Lung (tissue), 12 donors: ENCODE data around the gene ATP2B3. TPM values are rescaled to one million over a fixed set of nuclear protein-coding genes. Genes with fewer than 3 reads are reported as not detected.

Experiments
- ATAC-seq: fragments of 200-7000 bp; cut with Tn5 transposase; one replicate; pipeline ENCODE4 v1.9.1; 2020; ENCODE audit warnings: moderate number of reproducible peaks; ENCODE audit not compliant: insufficient read depth, low FRiP score
- DNase-seq, 3 donors: peaks; one replicate each; pipeline ENCODE4 v3.0.0-alpha.2; 2013 to 2017
- H3K27ac ChIP-seq, 2 donors: one replicate each; pipeline ENCODE4 v1.5.1; 2013; ENCODE audit warnings: mild to moderate bottlenecking in 2 of 2, moderate library complexity in 2 of 2, control low read depth in 1 of 2, inconsistent platforms in 1 of 2, low read depth in 1 of 2, low read length in 1 of 2
- H3K27me3 ChIP-seq, 3 donors: one replicate each; pipeline ENCODE4 v1.5.1; 2013; ENCODE audit warnings: low read length in 2 of 3; ENCODE audit not compliant: control insufficient read depth in 3 of 3, insufficient read depth in 3 of 3
- H3K36me3 ChIP-seq, 4 donors: one replicate each; pipeline ENCODE4 v1.5.1; 2013; ENCODE audit warnings: low read length in 4 of 4, mild to moderate bottlenecking in 1 of 4, moderate library complexity in 1 of 4; ENCODE audit not compliant: control insufficient read depth in 4 of 4, insufficient read depth in 4 of 4
- H3K4me1 ChIP-seq, 5 donors: one replicate each; pipeline ENCODE4 v1.5.1; 2013; ENCODE audit warnings: low read length in 5 of 5, mild to moderate bottlenecking in 2 of 5, moderate library complexity in 1 of 5; ENCODE audit not compliant: control insufficient read depth in 5 of 5, insufficient read depth in 5 of 5
- H3K4me3 ChIP-seq: one replicate; pipeline ENCODE4 v1.5.1; 2013; ENCODE audit warnings: mild to moderate bottlenecking, control low read depth, moderate library complexity
- H3K9ac ChIP-seq, 2 donors: one replicate each; pipeline ENCODE4 v1.5.1; 2013; ENCODE audit warnings: low read length in 2 of 2, control low read depth in 1 of 2; ENCODE audit not compliant: insufficient read depth in 1 of 2
- H3K9me3 ChIP-seq, 4 donors: one replicate each; pipeline ENCODE4 v1.5.1; 2013; ENCODE audit warnings: low read length in 3 of 4, mild to moderate bottlenecking in 1 of 4, moderate library complexity in 1 of 4; ENCODE audit not compliant: control insufficient read depth in 4 of 4, insufficient read depth in 3 of 4
- CTCF ChIP-seq: IDR thresholded peaks from 2 replicates; pipeline ENCODE4 v1.5.1; 2012; ENCODE audit warnings: mild to moderate bottlenecking; ENCODE audit errors: control extremely low read depth, extremely low read depth
- WGBS, 2 donors: extraction: QIAGEN DNeasy Blood & Tissue Kit; methylation state at CpG; one replicate each; pipeline ENCODE4 v1.1.7; 2013; 5-methylcytosine and 5-hydroxymethylcytosine counted together
- polyA plus RNA-seq, 2 donors: library from polyadenylated mRNA; stranded (reverse); fragments of 200-250 nt; gene quantifications; one replicate each; pipeline ENCODE4 v1.2.1, GENCODE V29; 2013
- total RNA-seq, 2 donors: library from RNA; depleted of rRNA in 1 of 2; stranded (reverse); fragments of >200 nt in 1 of 2; gene quantifications; one replicate each; pipeline ENCODE4 v1.2.1, GENCODE V29; 2014 to 2021
- donor health status: control.
- donor health status: control.
- donor health status: Bipolar disorder and iron deficiency.
- donor health status: healthy.
- donor health status: DM: yes; HTN: yes; CAD: no.

ATP2B3 gene
- total and polyA plus RNA-seq, 4 donors, result 0.21 to 0.54 TPM; not detected in 2

GRCh38 chrX:153537526-153538295 is 20.3 kb downstream of the ATP2B3 start:
- H3K4me1 ChIP-seq, result no peaks in the 10 kb centered on the region
- peaks cover 0 to 5% (median 0%) of the 10 kb centered on the region in 3 donors for H3K27me3 ChIP-seq
- H3K27ac ChIP-seq, result no peak overlapping the region
- DNase-seq (no peak), ATAC-seq (no peak)
- no peak overlapping the region for H3K9ac ChIP-seq
- WGBS, 2 donors, result 71 to 72% methylated on average over 12 to 26 of the region's 26 CpGs
- H3K36me3 ChIP-seq, result no peaks in the 10 kb centered on the region
- peaks cover 0 to 2% (median 0%) of the 10 kb centered on the region in 4 donors for H3K9me3 ChIP-seq
- no peak for TF ChIP-seq CTCF
- H3K4me3 ChIP-seq, result no peak overlapping the region

- no peak for TF ChIP-seq CTCF
- 73 to 77% methylated on average over 13 to 17 of the region's 17 CpGs for WGBS, 2 donors
- H3K36me3 ChIP-seq, result no peaks in the 10 kb centered on the region
- ATAC-seq, result no peak
- no peak overlapping the region for H3K4me3 ChIP-seq
- peaks cover 0 to 2% (median 0%) of the 10 kb centered on the region in 4 donors for H3K9me3 ChIP-seq
- DNase-seq, result no peak
- H3K9ac ChIP-seq, result no peak overlapping the region
- peaks cover 0 to 5% (median 0%) of the 10 kb centered on the region in 3 donors for H3K27me3 ChIP-seq
- H3K27ac ChIP-seq, result no peak overlapping the region
- no peaks in the 10 kb centered on the region for H3K4me1 ChIP-seq
Measured at GRCh38 chrX:153538424-153538823, 21.0 kb downstream of the ATP2B3 start.

GRCh38 chrX:153539171-153539978 is 21.9 kb downstream of the ATP2B3 start:
- H3K9me3 ChIP-seq, result peaks cover 0 to 2% (median 0%) of the 10 kb centered on the region in 4 donors
- H3K36me3 ChIP-seq, result no peaks in the 10 kb centered on the region
- ATAC-seq (peak; percentile 78), DNase-seq (peak; percentile 41 to 70 (median 57))
- peak; percentile 64 for TF ChIP-seq CTCF
- H3K4me3 ChIP-seq, result no peak overlapping the region
- no peak overlapping the region for H3K9ac ChIP-seq
- no peak overlapping the region for H3K27ac ChIP-seq
- WGBS, 2 donors, result 46 to 60% methylated on average over 13 to 31 of the region's 31 CpGs
- no peaks in the 10 kb centered on the region for H3K4me1 ChIP-seq
- peaks cover 0 to 5% (median 0%) of the 10 kb centered on the region in 3 donors for H3K27me3 ChIP-seq
